Cerebellar cortex (tissue), 1 donor: ENCODE results near the gene TFEB.

Source experiments
- DNase-seq: peaks from one replicate; pipeline ENCODE4 v3.0.0-alpha.2; 2015; ENCODE audit warnings: low spot score

The TFEB gene

GRCh38 chr6:41690541-41691330 is 44.7 kb downstream of the TFEB start:
- no peak for DNase-seq

GRCh38 chr6:41689171-41690008 is 46.0 kb downstream of the TFEB start:
- no peak for DNase-seq

GRCh38 chr6:41688256-41688965 is 47.0 kb downstream of the TFEB start:
- no peak for DNase-seq

- no peak for DNase-seq
Observed at GRCh38 chr6:41687501-41688175, 47.8 kb downstream of the TFEB start.

GRCh38 chr6:41685641-41686380 is 49.6 kb downstream of the TFEB start:
- no peak for DNase-seq

- no peak for DNase-seq
Observed at GRCh38 chr6:41684311-41685180, 50.9 kb downstream of the TFEB start.

GRCh38 chr6:41683523-41684310 is 51.7 kb downstream of the TFEB start:
- peak; percentile 66 for DNase-seq

GRCh38 chr6:41683273-41683522 is 52.2 kb downstream of the TFEB start:
- no peak for DNase-seq

GRCh38 chr6:41682497-41683272 is 52.7 kb downstream of the TFEB start:
- no peak for DNase-seq

- DNase-seq, result peak; percentile 87
Observed at GRCh38 chr6:41682056-41682477, 53.3 kb downstream of the TFEB start.

GRCh38 chr6:41680182-41680965 is 55.0 kb downstream of the TFEB start:
- no peak for DNase-seq

GRCh38 chr6:41679696-41680095 is 55.7 kb downstream of the TFEB start:
- no peak for DNase-seq

GRCh38 chr6:41678511-41679084 is 56.8 kb downstream of the TFEB start:
- DNase-seq, result no peak

- DNase-seq, result no peak
Observed at GRCh38 chr6:41677124-41677921, 58.1 kb downstream of the TFEB start.

GRCh38 chr6:41676431-41676830 is 59.0 kb downstream of the TFEB start:
- no peak for DNase-seq

GRCh38 chr6:41675992-41676391 is 59.4 kb downstream of the TFEB start:
- no peak for DNase-seq
